HG03064 (cell line): ENCODE results near the gene BHLHE41.

Experiments used
- ATAC-seq: cut with Tn5 transposase; IDR thresholded peaks from one replicate; pipeline ENCODE4 v1.9.1; 2021; ENCODE audit warnings: low read depth; ENCODE audit not compliant: unreplicated experiment

The BHLHE41 gene

GRCh38 chr12:26116829-26117715 is 7.8 kb downstream of the BHLHE41 start:
- no peak for ATAC-seq

GRCh38 chr12:26114720-26115401 is 10.0 kb downstream of the BHLHE41 start:
- no peak for ATAC-seq

GRCh38 chr12:26113853-26114719 is 10.8 kb downstream of the BHLHE41 start:
- ATAC-seq = peak; percentile 68

GRCh38 chr12:26113181-26113654 is 11.6 kb downstream of the BHLHE41 start:
- no peak for ATAC-seq

- ATAC-seq = no peak
Measured at GRCh38 chr12:26112703-26113147, 12.1 kb downstream of the BHLHE41 start.

- ATAC-seq = no peak
Measured at GRCh38 chr12:26112232-26112631, 12.6 kb downstream of the BHLHE41 start.

GRCh38 chr12:26109343-26109881 is 15.4 kb downstream of the BHLHE41 start:
- no peak for ATAC-seq

- ATAC-seq = no peak
Measured at GRCh38 chr12:26108915-26109314, 15.9 kb downstream of the BHLHE41 start.

GRCh38 chr12:26106347-26106746 is 18.5 kb downstream of the BHLHE41 start:
- ATAC-seq = no peak

- no peak for ATAC-seq
Measured at GRCh38 chr12:26102953-26103352, 21.9 kb downstream of the BHLHE41 start.

GRCh38 chr12:26101763-26102162 is 23.1 kb downstream of the BHLHE41 start:
- ATAC-seq = no peak

- ATAC-seq = no peak
Measured at GRCh38 chr12:26101350-26101734, 23.5 kb downstream of the BHLHE41 start.

- ATAC-seq = no peak
Measured at GRCh38 chr12:26100666-26101349, 24.0 kb downstream of the BHLHE41 start.

- ATAC-seq = no peak
Measured at GRCh38 chr12:26097046-26097878, 27.6 kb downstream of the BHLHE41 start.

- ATAC-seq = no peak
Measured at GRCh38 chr12:26096036-26096435, 28.8 kb downstream of the BHLHE41 start.

- ATAC-seq = no peak
Measured at GRCh38 chr12:26095186-26095585, 29.7 kb downstream of the BHLHE41 start.

- no peak for ATAC-seq
Measured at GRCh38 chr12:26092346-26093105, 32.3 kb downstream of the BHLHE41 start.

- no peak for ATAC-seq
Measured at GRCh38 chr12:26091822-26092221, 33.0 kb downstream of the BHLHE41 start.
